Activated naive CD4-positive, alpha-beta T cell treated with anti-CD3 and anti-CD28 coated beads, Interleukin-2, amount 50 U/mL, for 72 hours (primary cell): ENCODE results near the gene GTPBP3. TPM values are rescaled to one million over a fixed set of nuclear protein-coding genes. Genes with fewer than 3 reads are reported as not detected.

Experiments
- ATAC-seq, 2 donors: fragments of 150-1000 bp; cut with Tn5 transposase; 2 replicates each; pipeline ENCODE4 v1.10.0; 2021; ENCODE audit warnings: mild to moderate bottlenecking in 2 of 2, moderate library complexity in 2 of 2
- DNase-seq, 2 donors: peaks; one replicate each; pipeline ENCODE4 v3.0.0; 2021 to 2022; ENCODE audit warnings: low spot score in 2 of 2
- H3K27ac Mint-ChIP-seq, 2 donors: one replicate each; pipeline ENCODE4 v1.8.0; 2022; ENCODE audit warnings: mild to moderate bottlenecking in 2 of 2, mixed read lengths in 2 of 2
- H3K36me3 Mint-ChIP-seq, 2 donors: one replicate each; pipeline ENCODE4 v1.8.0; 2022; ENCODE audit warnings: mixed read lengths in 2 of 2
- H3K9me3 Mint-ChIP-seq, 2 donors: one replicate each; pipeline ENCODE4 v1.8.0; 2022; ENCODE audit warnings: mixed read lengths in 2 of 2
- total RNA-seq, 2 donors: library from RNA; stranded (reverse); gene quantifications; one replicate each; pipeline ENCODE4 v1.2.3, GENCODE V29; 2022

GTPBP3 gene
- total RNA-seq, 2 donors from 2014 or later, result 11.1 to 46.1 TPM

GRCh38 chr19:17332677-17333581 lies 4.4 kb upstream of the GTPBP3 start:
- H3K27ac Mint-ChIP-seq, result peak overlapping the region in 1 of 2 donors; percentile 22
- H3K9me3 Mint-ChIP-seq, result no peaks in the 10 kb centered on the region
- peak in 1 of 2 donors; percentile 4 for ATAC-seq
- peak in 1 of 2 donors; percentile 47 for DNase-seq
- peaks cover 4 to 5% of the 10 kb centered on the region in 2 donors for H3K36me3 Mint-ChIP-seq

DNA sequence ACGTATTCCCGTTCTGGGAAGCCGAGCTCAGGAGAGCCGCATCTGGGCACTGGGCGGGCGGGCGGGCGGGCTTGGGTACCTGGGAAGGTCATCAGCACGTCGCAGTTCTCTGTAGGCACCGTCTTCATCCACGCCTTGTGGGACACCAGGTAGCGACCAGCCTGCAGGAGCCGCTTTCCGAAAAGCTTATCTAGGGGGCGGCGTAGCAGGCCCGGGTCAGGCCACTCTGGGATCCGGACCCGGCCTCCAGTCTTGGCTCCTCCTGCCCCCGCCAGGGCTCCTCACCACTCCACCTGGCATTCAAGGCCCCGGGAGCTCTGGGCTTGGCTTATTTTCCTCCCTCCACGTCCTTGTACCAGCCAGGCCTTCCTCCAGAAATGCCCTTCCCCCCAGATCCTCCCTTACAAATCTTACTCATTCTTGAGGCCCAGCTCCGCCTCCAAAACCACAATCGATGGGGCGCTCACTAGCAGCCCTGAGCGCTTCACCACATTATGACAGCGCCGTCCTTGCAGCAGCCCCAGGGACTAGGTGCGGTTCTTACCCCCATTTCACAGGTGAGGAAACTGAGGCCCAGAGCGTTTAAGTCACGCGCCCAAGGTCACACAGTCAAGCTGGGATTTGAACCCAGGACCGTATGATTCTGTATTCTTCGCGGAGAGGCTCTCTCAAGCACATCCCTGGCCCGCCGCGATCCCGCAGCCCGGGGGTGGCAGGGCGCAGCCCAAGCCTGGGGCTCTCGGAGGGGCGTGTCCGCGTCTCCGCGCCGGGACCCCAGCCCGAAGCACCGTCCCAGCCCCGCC lies 3.5 kb upstream of the GTPBP3 start:
- Mint-ChIP-seq H3K27ac (peak overlapping the region in 1 of 2 donors; percentile 66), H3K36me3 (peaks cover 4 to 5% of the 10 kb centered on the region in 2 donors), H3K9me3 (no peaks in the 10 kb centered on the region)
- DNase-seq (peak in 1 of 2 donors; percentile 77), ATAC-seq (peak; percentile 45 to 60)

DNA sequence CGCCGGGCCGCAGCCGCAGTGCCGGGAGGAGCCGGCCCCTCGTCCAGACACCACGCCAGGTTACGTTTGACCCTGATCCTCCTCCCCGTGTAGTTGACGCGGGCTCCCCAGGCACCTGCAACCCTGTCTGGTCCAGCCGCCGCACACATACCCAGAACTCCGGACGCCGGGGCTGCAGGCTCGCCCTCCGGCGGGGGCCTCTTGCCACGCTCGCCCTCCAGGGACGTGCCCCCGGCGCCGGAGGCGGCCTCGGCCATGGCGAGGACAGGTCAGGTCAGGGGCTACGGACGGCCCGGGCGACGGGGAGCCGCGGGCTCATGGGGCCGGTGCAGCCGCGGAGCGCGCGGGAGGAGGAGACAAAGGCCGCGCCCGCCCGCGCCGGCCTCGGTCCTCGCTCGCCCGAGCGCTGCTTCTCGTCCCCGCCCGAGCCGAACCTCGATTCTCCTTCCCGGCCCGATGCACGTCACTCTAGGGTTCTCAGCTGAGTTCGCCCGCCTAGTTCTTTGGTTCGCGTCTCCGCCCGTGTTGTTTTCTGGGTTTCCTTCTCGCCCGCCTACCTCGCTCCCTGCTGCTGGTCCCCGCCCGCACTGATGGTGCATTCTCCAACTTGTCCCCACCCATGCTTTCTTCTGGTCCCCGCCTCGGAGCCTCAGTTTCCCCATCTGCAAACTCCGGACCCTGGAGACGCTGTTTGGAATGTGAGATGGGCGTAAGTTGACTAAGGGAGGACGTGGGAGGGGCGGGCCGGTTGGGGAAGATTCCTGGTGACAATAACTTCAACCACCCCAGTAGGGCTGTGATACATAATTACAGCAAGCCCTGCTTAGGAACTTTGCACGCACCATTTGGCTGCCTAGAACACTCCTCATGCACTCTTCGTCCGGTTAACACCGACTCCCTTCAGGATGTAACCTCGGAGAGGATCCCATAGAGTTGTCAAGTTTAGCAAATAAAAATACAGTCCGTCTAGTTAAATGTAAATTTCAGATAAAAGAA lies 2.6 kb upstream of the GTPBP3 start, which contains the start of gene ANO8:
ANO8 (minus strand) TSS at position 442 of the 996 bp plus-strand sequence; CDS start at position 257, 185 bp downstream.
- peak in 1 of 2 donors; percentile 96 for DNase-seq
- peaks cover 4 to 5% of the 10 kb centered on the region in 2 donors for H3K36me3 Mint-ChIP-seq
- peak in 1 of 2 donors; percentile 63 for ATAC-seq
- H3K27ac Mint-ChIP-seq, result peak within 1 kb of the TSS in 1 of 2 donors; percentile 84
- no peaks in the 10 kb centered on the region for H3K9me3 Mint-ChIP-seq

DNA sequence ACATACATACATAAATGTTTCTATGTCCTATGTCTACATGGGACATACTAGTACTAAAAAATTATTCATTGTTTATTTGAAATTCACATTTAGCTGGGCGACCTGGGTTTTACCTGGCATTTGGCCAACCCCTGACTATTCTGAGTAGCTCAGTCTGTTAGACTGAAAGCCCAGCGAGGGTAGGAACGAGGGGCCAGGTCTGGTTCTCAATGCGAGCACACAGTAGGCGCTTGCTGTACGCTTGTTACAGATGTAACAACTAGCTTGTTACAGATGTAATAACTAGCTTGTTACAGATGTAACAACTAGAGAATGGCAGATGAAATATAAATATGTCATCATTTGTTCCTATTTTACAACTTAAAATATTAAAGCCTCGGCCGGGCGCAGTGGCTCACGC lies 1.8 kb upstream of the GTPBP3 start:
- no peak for DNase-seq
- ATAC-seq, result no peak
- Mint-ChIP-seq H3K36me3 (peaks cover 4 to 5% of the 10 kb centered on the region in 2 donors), H3K9me3 (no peaks in the 10 kb centered on the region), H3K27ac (no peak overlapping the region)

DNA sequence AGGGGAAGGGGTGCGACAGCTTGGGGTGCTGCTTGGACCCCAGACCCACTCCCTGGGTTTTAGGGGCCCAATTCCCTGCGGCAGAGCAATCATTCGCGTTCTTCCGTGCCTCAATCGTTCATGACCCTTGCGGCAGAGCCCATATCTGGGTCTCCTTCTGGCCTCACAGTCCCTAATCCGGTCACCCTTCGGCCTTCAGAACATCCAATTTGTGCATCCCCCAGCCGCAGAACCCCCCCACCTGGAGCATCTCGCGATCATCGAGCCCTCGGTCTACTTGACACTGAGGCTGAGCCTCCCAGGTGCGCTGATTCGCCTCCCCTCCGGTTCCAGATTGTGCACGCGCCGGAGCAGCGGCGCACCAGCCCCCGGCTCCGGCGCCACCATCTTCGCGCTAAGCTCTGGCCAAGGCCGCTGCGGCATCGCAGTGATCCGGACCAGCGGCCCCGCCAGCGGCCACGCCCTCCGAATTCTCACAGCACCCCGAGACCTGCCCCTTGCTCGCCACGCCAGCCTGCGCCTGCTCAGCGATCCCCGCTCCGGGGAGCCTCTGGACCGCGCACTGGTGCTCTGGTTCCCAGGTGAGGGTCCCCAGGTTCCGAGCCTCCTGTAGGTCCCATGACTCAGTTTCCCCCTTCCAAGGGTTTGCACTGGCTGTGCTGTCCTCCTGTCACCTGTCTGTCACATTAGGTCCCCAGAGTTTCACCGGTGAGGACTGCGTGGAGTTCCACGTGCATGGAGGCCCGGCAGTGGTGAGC lies 501 bp downstream of the GTPBP3 start:
- ATAC-seq (peak; percentile 4 to 10), DNase-seq (peak in 1 of 2 donors; percentile 51)
- no peaks in the 10 kb centered on the region for H3K9me3 Mint-ChIP-seq
- H3K36me3 Mint-ChIP-seq, result peaks cover 2 to 4% of the 10 kb centered on the region in 2 donors
- H3K27ac Mint-ChIP-seq, result peak overlapping the region; percentile 49 to 51

GRCh38 chr19:17338433-17339078 lies 1.2 kb downstream of the GTPBP3 start:
- peaks cover 0 to 4% of the 10 kb centered on the region in 2 donors for H3K36me3 Mint-ChIP-seq
- H3K27ac Mint-ChIP-seq, result peak overlapping the region in 1 of 2 donors; percentile 49
- ATAC-seq, result no peak
- no peaks in the 10 kb centered on the region for H3K9me3 Mint-ChIP-seq
- DNase-seq, result no peak

GRCh38 chr19:17339088-17339741 lies 1.9 kb downstream of the GTPBP3 start:
- no peaks in the 10 kb centered on the region for H3K9me3 Mint-ChIP-seq
- ATAC-seq (no peak), DNase-seq (peak in 1 of 2 donors; percentile 56)
- peaks cover 0 to 4% of the 10 kb centered on the region in 2 donors for H3K36me3 Mint-ChIP-seq
- no peak overlapping the region for H3K27ac Mint-ChIP-seq

DNA sequence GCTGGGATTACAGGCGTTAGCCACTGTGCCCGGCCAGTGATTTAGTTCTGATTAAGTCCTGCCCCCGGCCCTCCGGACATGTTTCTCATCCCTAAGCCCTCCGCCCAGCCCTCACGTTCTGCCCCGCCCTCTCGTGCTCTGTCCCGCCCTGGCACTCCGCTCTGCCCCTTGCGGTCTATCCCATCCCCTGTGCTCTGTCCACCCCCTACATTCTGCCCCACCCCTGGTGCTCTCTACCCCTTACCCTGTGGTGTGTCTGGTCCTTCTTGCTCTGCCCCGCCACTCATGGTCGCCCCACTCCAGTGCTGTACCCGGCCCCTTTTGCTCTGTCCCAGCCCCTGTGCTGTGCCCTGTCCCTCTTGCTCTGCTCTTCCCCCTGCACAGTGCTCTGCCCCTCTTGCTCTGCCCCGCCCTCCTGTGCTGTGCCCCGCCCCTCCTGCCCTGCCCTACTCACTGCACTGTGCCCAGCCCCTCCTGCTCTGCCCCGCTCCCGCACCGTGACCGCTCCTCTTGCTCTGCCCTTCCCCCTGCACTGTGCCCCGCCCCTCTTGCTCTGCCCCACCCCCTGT lies 3.0 kb downstream of the GTPBP3 start:
- Mint-ChIP-seq H3K9me3 (no peaks in the 10 kb centered on the region), H3K36me3 (peaks cover 0 to 4% of the 10 kb centered on the region in 2 donors), H3K27ac (no peak overlapping the region)
- DNase-seq (no peak), ATAC-seq (no peak)

- no peak for DNase-seq
- Mint-ChIP-seq H3K9me3 (no peaks in the 10 kb centered on the region), H3K36me3 (peaks cover 0 to 4% of the 10 kb centered on the region in 2 donors)
Measured at GRCh38 chr19:17340871-17341357, 3.6 kb downstream of the GTPBP3 start.

DNA sequence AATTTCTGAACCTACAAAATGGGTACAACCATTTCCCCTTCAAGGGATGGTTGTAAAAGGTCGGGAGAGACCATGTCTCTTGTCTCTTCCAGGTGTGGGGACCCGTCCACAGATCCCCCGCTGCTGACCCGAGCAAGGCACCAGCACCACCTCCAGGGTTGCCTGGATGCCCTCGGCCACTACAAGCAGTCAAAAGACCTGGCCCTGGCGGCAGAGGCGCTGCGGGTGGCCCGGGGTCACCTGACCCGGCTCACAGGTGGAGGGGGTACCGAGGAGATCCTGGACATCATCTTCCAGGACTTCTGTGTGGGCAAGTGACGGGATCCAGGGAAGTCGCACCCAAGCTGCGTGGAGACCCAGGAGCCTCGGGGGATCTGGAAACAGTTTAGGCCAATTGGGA lies 4.0 kb downstream of the GTPBP3 start:
- no peak overlapping the region for H3K27ac Mint-ChIP-seq
- H3K36me3 Mint-ChIP-seq, result peaks cover 0 to 4% of the 10 kb centered on the region in 2 donors
- no peaks in the 10 kb centered on the region for H3K9me3 Mint-ChIP-seq
- DNase-seq, result no peak
- no peak for ATAC-seq

More at GRCh38 chr19:17340871-17341357, 3.6 kb downstream of the GTPBP3 start:
- no peak for ATAC-seq
- no peak overlapping the region for H3K27ac Mint-ChIP-seq

DNA sequence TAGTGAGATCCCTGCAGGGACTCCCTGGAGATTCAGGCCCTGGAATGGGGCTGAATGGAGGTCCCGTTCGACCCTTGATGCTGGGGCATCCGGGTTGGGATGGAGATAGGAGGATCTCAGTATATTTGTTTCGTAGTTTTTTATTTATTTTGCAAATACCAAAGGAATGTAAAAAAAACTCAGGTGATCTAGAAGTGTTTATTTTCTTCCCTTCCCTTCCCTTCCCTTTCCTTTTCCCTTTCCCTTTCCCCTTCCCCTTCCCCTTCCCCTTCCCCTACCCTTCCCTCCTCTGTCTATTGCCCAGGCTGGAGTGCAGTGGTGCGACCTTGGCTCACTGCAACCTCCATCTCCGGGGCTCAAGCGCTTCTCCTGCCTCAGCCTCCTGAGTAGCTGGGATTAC lies 4.5 kb downstream of the GTPBP3 start:
- Mint-ChIP-seq H3K36me3 (no peaks in the 10 kb centered on the region), H3K27ac (no peak overlapping the region), H3K9me3 (no peaks in the 10 kb centered on the region)
- ATAC-seq (no peak), DNase-seq (no peak)

GRCh38 chr19:17346109-17346671 lies 8.8 kb downstream of the GTPBP3 start:
- Mint-ChIP-seq H3K27ac (peak overlapping the region in 1 of 2 donors; percentile 63), H3K9me3 (no peaks in the 10 kb centered on the region), H3K36me3 (no peaks in the 10 kb centered on the region)
- ATAC-seq (peak; percentile 97 to 99), DNase-seq (peak; percentile 82 to 91)

DNA sequence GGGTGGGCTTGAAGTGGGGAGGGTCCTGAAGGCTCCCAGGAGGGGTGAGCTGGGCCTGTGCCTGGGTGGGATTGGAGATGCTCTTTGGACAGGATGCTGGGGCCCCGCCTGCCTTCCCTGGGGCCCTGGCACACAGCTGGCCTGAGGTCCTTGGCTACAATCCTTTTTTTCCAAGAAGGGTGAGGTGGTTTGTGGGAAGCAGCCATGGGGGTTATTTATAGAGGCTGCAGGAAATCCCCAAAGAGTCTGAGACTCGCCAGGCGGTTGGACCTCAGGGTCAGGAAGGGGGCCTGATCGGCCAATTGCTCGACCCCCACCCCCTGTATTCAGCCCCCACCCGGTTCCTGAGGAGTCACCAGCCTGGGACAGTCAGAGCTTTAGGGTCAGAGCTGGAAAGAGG lies 10.0 kb downstream of the GTPBP3 start:
- Mint-ChIP-seq H3K36me3 (no peaks in the 10 kb centered on the region), H3K27ac (no peak overlapping the region), H3K9me3 (no peaks in the 10 kb centered on the region)
- ATAC-seq (no peak), DNase-seq (no peak)

- H3K27ac Mint-ChIP-seq, result no peak overlapping the region
- ATAC-seq, result no peak
Measured at GRCh38 chr19:17347877-17348276, 10.5 kb downstream of the GTPBP3 start.

More at GRCh38 chr19:17347877-17348276, 10.5 kb downstream of the GTPBP3 start:
- Mint-ChIP-seq H3K36me3 (no peaks in the 10 kb centered on the region), H3K9me3 (no peaks in the 10 kb centered on the region)
- no peak for DNase-seq
